Measurements from ENCODE around the gene ACTR2. TPM values are rescaled to one million over a fixed set of nuclear protein-coding genes. Genes with fewer than 3 reads are reported as not detected.

ACTR2 gene
- total and polyA plus RNA-seq, 2 of the 13 experiments (the other 11 are each of a cell fraction or from before 2014, with no cell fraction given) = 51.2 to 100 TPM

- TF ChIP-seq ZFP62 (CRISPR knock-in tag; IDR thresholded peaks at IDR 0.05) (no peak), ZNF121 (CRISPR knock-in tag; IDR thresholded peaks at IDR 0.05) (0 out of 2 replicates have a peak, but pooled peaks have one; percentile 49), KDM5B (CRISPR knock-in tag; IDR thresholded peaks at IDR 0.05; ENCODE audit: borderline replicate concordance) (peak; percentile 70; the same call in 1 of the 2 replicates), ZNF556 (CRISPR knock-in tag; IDR thresholded peaks at IDR 0.05; ENCODE audit: borderline replicate concordance) (0 out of 2 replicates have a peak, but pooled peaks have one; percentile 66), ZFP1 (CRISPR knock-in tag; IDR thresholded peaks at IDR 0.05) (peak; percentile 15; the same call in 1 of the 2 replicates), ZNF337 (CRISPR knock-in tag; IDR thresholded peaks at IDR 0.05; ENCODE audit: borderline replicate concordance, low read depth) (peak; percentile 87; the same call in 1 of the 2 replicates), BCL3 (CRISPR knock-in tag; IDR thresholded peaks at IDR 0.05) (peak; percentile 88), RNF219 (CRISPR knock-in tag; IDR thresholded peaks at IDR 0.05) (no peak), ZFY (CRISPR knock-in tag; IDR thresholded peaks at IDR 0.05) (peak; percentile 97), CHD2 (IDR thresholded peaks at IDR 0.05; ENCODE audit: low read depth, low read length) (peak; percentile 22), ZNF605 (CRISPR knock-in tag; IDR thresholded peaks at IDR 0.05) (peak; percentile 53), TP53 (CRISPR knock-in tag; conservative IDR thresholded peaks at IDR 0.05) (peak; percentile 53; the same call in 1 of the 2 replicates), HMGXB4 (CRISPR knock-in tag; IDR thresholded peaks at IDR 0.05; ENCODE audit: borderline replicate concordance in 1 of 2, low read depth in 1 of 2) (peak; percentile 69 to 88), KLF13 (CRISPR knock-in tag; IDR thresholded peaks at IDR 0.05) (0 out of 2 replicates have a peak, but pooled peaks have one; percentile 84), ZNF776 (CRISPR knock-in tag; IDR thresholded peaks at IDR 0.05) (peak; percentile 79; the same call in 1 of the 2 replicates), ZBTB21 (CRISPR knock-in tag; IDR thresholded peaks at IDR 0.05) (0 out of 2 replicates have a peak, but pooled peaks have one; percentile 29), ZNF484 (CRISPR knock-in tag; IDR thresholded peaks at IDR 0.05; ENCODE audit: borderline replicate concordance, low read depth) (no peak; the same call in 1 of the 2 replicates), CEBPZ (IDR thresholded peaks at IDR 0.05; ENCODE audit: low read length) (no peak), RFXAP (CRISPR knock-in tag; IDR thresholded peaks at IDR 0.05; ENCODE audit: borderline replicate concordance) (peak; percentile 68; the same call in 1 of the 2 replicates), ZNF350 (CRISPR knock-in tag; IDR thresholded peaks at IDR 0.05; ENCODE audit: borderline replicate concordance, low read depth) (peak; percentile 94)
Observed at GRCh38 chr2:65227456-65228262, at the start of gene ACTR2 (continued).

All from HepG2 (cell line).